PC-3 (cell line): ENCODE data around the gene SLC25A51. TPM values are rescaled to one million over a fixed set of nuclear protein-coding genes. Genes with fewer than 3 reads are reported as not detected.

Experiments
- ATAC-seq: fragments of 200-7000 bp; cut with Tn5 transposase; 2 replicates; pipeline ENCODE4 v1.9.1; 2020; ENCODE audit warnings: mild to moderate bottlenecking, moderate library complexity
- BruUV-seq: library from RNA; stranded (reverse); fragments of 400-500 nt; replicated peaks from 2 replicates; lab custom pipeline; 2021; lab: Mats Ljungman, UMichigan
- CTCF ChIA-PET: fragments of 300-600 bp; sonication (Branson Sonifier 250); formaldehyde crosslinking; loops from one replicate; lab custom pipeline; 2022; ENCODE audit warnings: antibody characterized with exemption; lab: Charles Lee
- POLR2A ChIA-PET: fragments of 300-600 bp; sonication (Branson Sonifier 250); formaldehyde crosslinking; loops from one replicate; lab custom pipeline; 2022; ENCODE audit warnings: antibody characterized with exemption; ENCODE audit not compliant: unreplicated experiment; lab: Charles Lee
- DNase-seq: peaks from one replicate; pipeline ENCODE4 v3.0.0-alpha.2; 2015
- H2AFZ ChIP-seq: fragments of 300-600 bp; sonication (generic); 2 replicates; pipeline ENCODE4 v1.6.0; 2016; ENCODE audit warnings: antibody characterized with exemption, low read length
- H3F3A ChIP-seq: fragments of 300-600 bp; sonication (generic); one replicate; pipeline ENCODE4 v1.6.0; 2017; ENCODE audit warnings: antibody characterized with exemption, low read length, control low read depth, mild to moderate bottlenecking; ENCODE audit not compliant: unreplicated experiment
- H3K27ac ChIP-seq: fragments of 300-600 bp; sonication (generic); 2 replicates; pipeline ENCODE4 v1.5.1; 2016; ENCODE audit warnings: mild to moderate bottlenecking, low read length
- H3K27me3 ChIP-seq: fragments of 300-600 bp; sonication (generic); 2 replicates; pipeline ENCODE4 v1.6.1; 2016; ENCODE audit warnings: low read length, mixed read lengths
- H3K36me3 ChIP-seq: fragments of 300-600 bp; sonication (generic); 2 replicates; pipeline ENCODE4 v1.6.1; 2016; ENCODE audit warnings: low read depth, mixed run types, low read length, mixed read lengths
- H3K4me1 ChIP-seq: fragments of 300-600 bp; sonication (generic); 2 replicates; pipeline ENCODE4 v1.5.1; 2016; ENCODE audit warnings: low read length; ENCODE audit not compliant: insufficient read depth
- H3K4me2 ChIP-seq: fragments of 300-600 bp; sonication (generic); 2 replicates; pipeline ENCODE4 v1.6.0; 2016; ENCODE audit warnings: low read length
- H3K4me3 ChIP-seq: fragments of 300-600 bp; sonication (generic); 2 replicates; pipeline ENCODE4 v1.5.1; 2016; ENCODE audit warnings: mild to moderate bottlenecking, low read length, mixed read lengths
- H3K79me2 ChIP-seq: fragments of 300-600 bp; sonication (generic); 2 replicates; pipeline ENCODE4 v1.6.1; 2017; ENCODE audit warnings: low read length, mixed read lengths
- H3K9ac ChIP-seq: fragments of 300-600 bp; sonication (generic); 2 replicates; pipeline ENCODE4 v1.6.0; 2016; ENCODE audit warnings: mild to moderate bottlenecking, low read length
- H3K9me2 ChIP-seq: fragments of 300-600 bp; sonication (generic); replicated peaks from 2 replicates; pipeline ENCODE4 v1.6.1; 2016; ENCODE audit warnings: mixed run types, low read length, mixed read lengths
- H3K9me3 ChIP-seq: fragments of 300-600 bp; sonication (generic); 2 replicates; pipeline ENCODE4 v1.6.1; 2016; ENCODE audit warnings: low read length, mixed read lengths
- H4K20me1 ChIP-seq: fragments of 300-600 bp; sonication (generic); 2 replicates; pipeline ENCODE4 v1.6.1; 2016; ENCODE audit warnings: low read length, mixed read lengths
- CTCF ChIP-seq: fragments of 300-600 bp; sonication (generic); conservative IDR thresholded peaks from 2 replicates; pipeline ENCODE4 v1.5.1; 2017; ENCODE audit warnings: antibody characterized with exemption, low read depth, mild to moderate bottlenecking, low read length
- EZH2 ChIP-seq: fragments of 300-600 bp; sonication (generic); IDR thresholded peaks from one replicate; pipeline ENCODE4 v1.6.1; 2017; ENCODE audit warnings: antibody characterized with exemption, mild to moderate bottlenecking, low read length; ENCODE audit not compliant: unreplicated experiment
- EZH2phosphoT487 ChIP-seq: fragments of 300-600 bp; sonication (generic); IDR thresholded peaks from 2 replicates; pipeline ENCODE4 v1.6.1; 2018; ENCODE audit warnings: mild to moderate bottlenecking, antibody characterized with exemption, low read length, borderline replicate concordance
- intact Hi-C: fragments of 100-400 bp; cut with micrococcal nuclease; formaldehyde crosslinking; loops from 2 replicates; pipeline ENCODE4 v1.9.0; 2023
- total RNA-seq: library from RNA; depleted of rRNA; stranded (reverse); fragments of >200 nt; gene quantifications from 2 replicates; pipeline ENCODE4 v1.2.3, GENCODE V29; 2014

SLC25A51 gene
- total RNA-seq, 1 experiment from 2014 or later = 24.1 TPM

DNA sequence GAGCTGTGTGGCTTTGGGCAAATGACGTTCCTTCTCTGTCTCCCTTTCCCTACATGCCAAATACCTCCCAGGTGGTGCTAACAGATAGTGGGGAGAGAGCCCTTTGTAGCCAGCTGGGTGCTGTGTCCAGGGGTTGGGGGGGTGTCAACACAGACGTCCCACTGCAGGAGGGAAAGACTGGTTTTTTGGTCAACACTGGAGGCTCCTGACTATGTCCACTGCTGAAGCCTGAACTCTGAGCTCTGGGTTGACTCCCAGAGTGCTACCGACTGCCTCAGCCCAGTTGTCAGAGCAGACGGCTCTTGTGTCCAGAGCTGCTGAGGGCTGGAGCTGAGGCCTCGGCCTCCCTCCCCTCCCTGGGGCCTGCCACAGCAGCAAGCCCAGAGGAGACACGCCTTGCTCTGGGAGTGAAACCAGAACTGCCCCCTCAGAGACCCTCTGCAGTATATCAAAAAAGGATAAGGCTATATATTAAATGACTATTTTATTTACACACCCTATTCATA, 14.8 kb upstream of the SLC25A51 start:
- no peak for ATAC-seq
- intact Hi-C loops = no loop called here
- no peak for DNase-seq
- H3K4me2 ChIP-seq = no peak overlapping the region
- no peaks in the 10 kb centered on the region for H4K20me1 ChIP-seq
- H3K4me1 ChIP-seq = no peaks in the 10 kb centered on the region
- POLR2A ChIA-PET = no interaction called here
- no peak overlapping the region for H3K27ac ChIP-seq
- H3K9me3 ChIP-seq = no peaks in the 10 kb centered on the region
- H3K79me2 ChIP-seq = no peaks in the 10 kb centered on the region
- H3F3A ChIP-seq = no peaks in the 10 kb centered on the region
- no peaks in the 10 kb centered on the region for H3K27me3 ChIP-seq
- H3K9me2 ChIP-seq = no peaks in the 10 kb centered on the region
- no peak overlapping the region for H3K4me3 ChIP-seq
- CTCF ChIA-PET = no interaction called here
- no TSS peak for BruUV-seq
- H2AFZ ChIP-seq = no peak overlapping the region
- H3K36me3 ChIP-seq = peaks cover 3% of the 10 kb centered on the region; the same call in 1 of the 2 replicates
- no peak for TF ChIP-seq EZH2phosphoT487
- TF ChIP-seq EZH2 = no peak
- no peak for TF ChIP-seq CTCF
- no peak overlapping the region for H3K9ac ChIP-seq

DNA sequence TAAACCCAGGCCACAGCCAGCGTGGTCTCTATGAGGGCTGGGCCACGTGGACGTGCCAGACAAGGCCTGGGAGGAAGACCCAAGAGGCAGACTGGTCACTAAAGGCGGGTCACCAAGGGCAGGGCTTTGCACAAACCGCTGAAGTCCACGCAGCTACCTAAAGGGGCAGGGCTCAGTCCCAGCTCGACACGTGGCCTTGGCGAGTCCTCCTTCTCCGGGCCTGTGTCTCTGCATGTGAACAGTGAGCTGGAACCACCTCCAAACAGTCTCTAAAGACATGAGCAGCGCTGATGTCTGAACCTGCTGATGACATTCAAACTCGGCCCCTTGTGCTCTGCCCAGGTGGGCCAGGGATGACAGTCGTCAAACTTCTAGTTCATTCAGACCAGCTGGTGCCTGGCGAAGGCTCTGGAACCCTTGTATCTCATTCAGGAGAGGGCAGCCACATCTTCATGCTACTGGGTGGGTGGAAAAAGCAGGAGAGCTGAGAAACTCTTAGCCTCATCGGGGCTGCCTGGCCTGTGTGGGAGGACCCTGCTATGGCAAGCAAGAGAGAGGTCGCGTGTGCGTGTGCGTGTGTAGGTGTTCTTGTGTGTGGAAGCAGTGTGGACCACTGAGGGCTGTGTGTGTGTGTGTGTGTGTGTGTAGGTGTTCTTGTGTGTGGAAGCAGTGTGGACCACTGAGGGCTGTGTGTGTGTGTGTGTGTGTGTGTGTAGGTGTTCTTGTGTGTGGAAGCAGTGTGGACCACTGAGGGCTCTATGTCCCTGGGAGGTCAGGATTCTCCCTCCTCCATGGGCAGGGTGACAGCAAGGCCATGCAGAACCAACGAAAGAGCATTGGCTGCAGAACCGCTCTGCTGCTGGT, 14.1 kb upstream of the SLC25A51 start:
- H3K9ac ChIP-seq = no peak overlapping the region
- no peak overlapping the region for H3K4me3 ChIP-seq
- H3K4me1 ChIP-seq = no peaks in the 10 kb centered on the region
- H3K9me3 ChIP-seq = no peaks in the 10 kb centered on the region
- TF ChIP-seq EZH2phosphoT487 = no peak
- no peak for TF ChIP-seq EZH2
- TF ChIP-seq CTCF = no peak
- no peaks in the 10 kb centered on the region for H3K79me2 ChIP-seq
- no peaks in the 10 kb centered on the region for H3K9me2 ChIP-seq
- H4K20me1 ChIP-seq = no peaks in the 10 kb centered on the region
- ChIA-PET POLR2A (no interaction called here), CTCF (no interaction called here)
- no TSS peak for BruUV-seq
- DNase-seq = no peak
- H3K4me2 ChIP-seq = no peak overlapping the region
- ATAC-seq = no peak
- H3F3A ChIP-seq = no peaks in the 10 kb centered on the region
- H3K36me3 ChIP-seq = peaks cover 3% of the 10 kb centered on the region
- intact Hi-C loops = no loop called here
- no peak overlapping the region for H2AFZ ChIP-seq
- no peaks in the 10 kb centered on the region for H3K27me3 ChIP-seq
- H3K27ac ChIP-seq = no peak overlapping the region

DNA sequence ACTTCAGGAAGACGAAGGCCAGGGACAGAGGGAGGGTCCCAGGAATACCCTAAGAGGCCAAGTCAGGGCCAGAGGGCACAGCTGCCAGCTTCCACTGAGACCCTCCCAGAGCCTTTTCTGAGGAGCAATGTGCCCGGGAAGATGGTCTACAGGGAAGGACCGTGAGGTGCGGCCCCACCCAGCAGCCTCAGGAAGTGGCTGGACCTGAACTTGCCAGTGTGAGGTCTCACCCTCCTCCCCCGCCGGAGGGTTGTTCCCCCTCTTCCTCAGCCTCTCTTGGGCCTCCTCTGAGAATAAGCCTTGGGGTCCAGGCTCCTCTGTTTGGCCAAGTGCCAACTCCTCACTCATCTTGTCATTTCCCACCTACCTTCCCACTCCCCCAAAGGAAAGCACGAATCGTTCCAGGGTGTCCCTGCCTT, 13.4 kb upstream of the SLC25A51 start:
- Histone ChIP-seq H3K4me2 (no peak overlapping the region), H3K79me2 (no peaks in the 10 kb centered on the region), H3K9me2 (no peaks in the 10 kb centered on the region), H4K20me1 (no peaks in the 10 kb centered on the region), H3K9ac (no peak overlapping the region), H3F3A (no peaks in the 10 kb centered on the region), H3K27me3 (no peaks in the 10 kb centered on the region), H3K4me3 (no peak overlapping the region), H3K36me3 (peaks cover 3% of the 10 kb centered on the region), H3K9me3 (no peaks in the 10 kb centered on the region), H3K27ac (no peak overlapping the region), H2AFZ (no peak overlapping the region), H3K4me1 (no peaks in the 10 kb centered on the region)
- DNase-seq = no peak
- TF ChIP-seq EZH2phosphoT487 (no peak), EZH2 (no peak)
- no TSS peak for BruUV-seq
- intact Hi-C loops = no loop called here
- ChIA-PET CTCF (no interaction called here), POLR2A (no interaction called here)
- no peak for ATAC-seq
